Right cardiac atrium (tissue), 5 donors: ENCODE results near the gene DEDD. TPM values are rescaled to one million over a fixed set of nuclear protein-coding genes. Genes with fewer than 3 reads are reported as not detected.

Experiments used
- ATAC-seq, 2 donors: fragments of 200-7000 bp; cut with Tn5 transposase; one replicate each; pipeline versions ENCODE4 v1.8.0 to v1.9.1; 2020; ENCODE audit warnings: moderate library complexity in 2 of 2, mild to moderate bottlenecking in 1 of 2
- DNase-seq, 3 donors: peaks; one replicate each; pipeline ENCODE4 v3.0.0-alpha.2; 2020
- H3K27ac ChIP-seq: one replicate; pipeline ENCODE4 v1.5.1; 2013; ENCODE audit warnings: mild to moderate bottlenecking, low read length, control low read depth, moderate library complexity
- H3K27me3 ChIP-seq: one replicate; pipeline ENCODE4 v1.6.1; 2013; ENCODE audit not compliant: control insufficient read depth, insufficient read depth
- H3K4me1 ChIP-seq: one replicate; pipeline ENCODE4 v1.6.1; 2013; ENCODE audit warnings: low read length; ENCODE audit not compliant: control insufficient read depth, insufficient read depth
- H3K4me3 ChIP-seq: one replicate; pipeline ENCODE4 v1.5.1; 2013; ENCODE audit warnings: low read length, control low read depth
- H3K9me3 ChIP-seq: one replicate; pipeline ENCODE4 v1.6.1; 2013; ENCODE audit warnings: low read length; ENCODE audit not compliant: control insufficient read depth
- WGBS: extraction: QIAGEN DNeasy Blood & Tissue Kit; methylation state at CpG from one replicate; pipeline ENCODE4 v1.1.7; 2013; 5-methylcytosine and 5-hydroxymethylcytosine counted together
- intact Hi-C, 4 donors: fragments of 100-400 bp; cut with DNase I; formaldehyde crosslinking; loops; one replicate each; pipeline versions ENCODE4 v1.11.0 to v1.14.0; 2022 to 2023
- polyA plus RNA-seq: library from polyadenylated mRNA; stranded (reverse); fragments of 200-250 nt; gene quantifications from one replicate; pipeline ENCODE4 v1.2.3, GENCODE V29; 2013
- total RNA-seq, 4 donors: library from RNA; stranded (reverse); fragmentation: NEBNext Ultra II Directional; extraction: Animal tissue kit (Norgen Biotek cat#: 25700); gene quantifications; one replicate each; pipeline ENCODE4 v1.2.1, GENCODE V29; 2021
- donor health status: healthy with polysubstance abuse.
- donor health status: DM: no; HTN: yes; CAD: no.
- donor health status: DM: no; HTN: no; CAD: no.
- donor health status: DM: no; HTN: yes; CAD: no; lungs with severe emphysema.
- donor health status: DM: yes; HTN: yes; CAD: no.

The DEDD gene
- total and polyA plus RNA-seq, 5 donors: 15.5 to 30.6 (median 28.4) TPM

- 92% methylated on average over 11 of the region's 11 CpGs for WGBS
- peaks cover 3% of the 10 kb centered on the region for H3K4me1 ChIP-seq
- no peaks in the 10 kb centered on the region for H3K9me3 ChIP-seq
Measured at GRCh38 chr1:161173711-161174110, 41.2 kb upstream of the DEDD start.

DNA sequence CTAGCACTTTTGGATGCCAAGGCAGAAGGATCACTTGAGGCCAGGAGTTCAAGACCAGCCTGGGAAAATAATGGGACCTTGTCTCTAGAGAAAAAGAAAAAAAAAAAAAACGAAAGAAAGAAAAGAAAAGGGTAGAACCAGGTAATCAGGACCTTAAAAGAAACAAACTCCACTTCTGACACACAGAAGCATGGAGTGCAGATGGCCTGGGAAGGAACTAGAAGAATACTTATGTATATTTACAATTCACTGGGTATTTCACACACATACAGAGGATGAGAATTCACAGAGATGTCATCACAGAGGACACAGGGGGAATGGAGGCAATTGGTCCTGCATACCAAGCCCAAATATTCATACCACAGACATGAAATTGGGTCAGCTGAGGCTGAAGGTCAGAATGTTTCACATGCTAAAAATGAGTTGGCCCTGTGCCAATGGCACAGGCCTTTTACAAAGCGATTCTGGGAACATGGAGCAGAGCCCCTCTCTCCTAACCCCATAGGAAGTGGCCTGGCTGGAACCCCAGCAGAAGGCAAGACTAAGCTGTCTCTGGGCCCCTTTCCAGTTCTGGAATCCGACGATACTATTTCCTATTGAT is 40.4 kb upstream of the DEDD start:
- H3K4me3 ChIP-seq: no peak overlapping the region
- ATAC-seq: no peak
- DNase-seq: peak in 2 of 3 donors; percentile 56 to 63
- peak overlapping the region; percentile 20 for H3K27ac ChIP-seq
- intact Hi-C loops: no loop called here
- peaks cover 3% of the 10 kb centered on the region for H3K4me1 ChIP-seq
- no peaks in the 10 kb centered on the region for H3K9me3 ChIP-seq
- 30% methylated on average over 4 of the region's 4 CpGs for WGBS
- no peaks in the 10 kb centered on the region for H3K27me3 ChIP-seq

More at GRCh38 chr1:161173711-161174110, 41.2 kb upstream of the DEDD start:
- Histone ChIP-seq H3K27me3 (no peaks in the 10 kb centered on the region), H3K4me3 (no peak overlapping the region), H3K27ac (no peak overlapping the region)
- DNase-seq (peak in 2 of 3 donors; percentile 6 to 44), ATAC-seq (no peak)
- intact Hi-C loops: no loop called here

GRCh38 chr1:161172349-161172748 is 39.9 kb upstream of the DEDD start:
- WGBS: 66% methylated on average over 1 of the region's 1 CpG
- Histone ChIP-seq H3K9me3 (no peaks in the 10 kb centered on the region), H3K4me3 (no peak overlapping the region), H3K4me1 (peaks cover 3% of the 10 kb centered on the region), H3K27me3 (no peaks in the 10 kb centered on the region), H3K27ac (no peak overlapping the region)
- DNase-seq (no peak), ATAC-seq (no peak)
- intact Hi-C loops: no loop called here

- Histone ChIP-seq H3K9me3 (no peaks in the 10 kb centered on the region), H3K4me3 (no peak overlapping the region), H3K27ac (no peak overlapping the region), H3K27me3 (no peaks in the 10 kb centered on the region), H3K4me1 (peaks cover 5% of the 10 kb centered on the region)
- WGBS: 82% methylated on average over 12 of the region's 12 CpGs
- no peak for ATAC-seq
- peak in 1 of 3 donors; percentile 27 for DNase-seq
- intact Hi-C loops: no loop called here
Measured at GRCh38 chr1:161171696-161172095, 39.2 kb upstream of the DEDD start.

DNA sequence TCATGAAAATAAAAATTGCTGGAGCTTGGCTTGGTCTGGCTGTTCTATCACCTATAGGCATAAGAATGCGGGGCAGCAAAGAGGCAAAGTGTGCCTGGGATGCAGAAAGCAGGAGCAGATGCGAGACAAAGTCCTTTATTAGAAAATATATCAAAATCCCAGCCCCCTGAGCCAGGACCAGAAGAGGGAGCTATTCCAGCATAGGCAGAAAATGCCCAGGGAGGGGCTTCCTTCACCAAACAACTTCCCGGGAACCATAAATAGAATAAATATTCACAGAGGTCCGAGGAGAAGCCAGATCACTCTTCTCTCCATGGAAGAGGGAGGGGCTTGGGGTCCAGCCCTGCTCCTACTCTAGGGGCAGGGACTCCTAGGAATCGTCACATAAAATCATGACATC is 38.7 kb upstream of the DEDD start:
- WGBS: 54% methylated on average over 5 of the region's 5 CpGs
- H3K9me3 ChIP-seq: no peaks in the 10 kb centered on the region
- H3K27ac ChIP-seq: no peak overlapping the region
- H3K27me3 ChIP-seq: no peaks in the 10 kb centered on the region
- peaks cover 5% of the 10 kb centered on the region for H3K4me1 ChIP-seq
- no peak overlapping the region for H3K4me3 ChIP-seq
- intact Hi-C loops: no loop called here
- no peak for ATAC-seq
- DNase-seq: no peak

- Histone ChIP-seq H3K27ac (no peak overlapping the region), H3K4me1 (peaks cover 7% of the 10 kb centered on the region), H3K27me3 (no peaks in the 10 kb centered on the region), H3K4me3 (no peak overlapping the region), H3K9me3 (no peaks in the 10 kb centered on the region)
- peak in 1 of 3 donors; percentile 32 for DNase-seq
- intact Hi-C loops: no loop called here
- no peak for ATAC-seq
- 94% methylated on average over 9 of the region's 9 CpGs for WGBS
Measured at GRCh38 chr1:161168906-161169305, 36.4 kb upstream of the DEDD start.

DNA sequence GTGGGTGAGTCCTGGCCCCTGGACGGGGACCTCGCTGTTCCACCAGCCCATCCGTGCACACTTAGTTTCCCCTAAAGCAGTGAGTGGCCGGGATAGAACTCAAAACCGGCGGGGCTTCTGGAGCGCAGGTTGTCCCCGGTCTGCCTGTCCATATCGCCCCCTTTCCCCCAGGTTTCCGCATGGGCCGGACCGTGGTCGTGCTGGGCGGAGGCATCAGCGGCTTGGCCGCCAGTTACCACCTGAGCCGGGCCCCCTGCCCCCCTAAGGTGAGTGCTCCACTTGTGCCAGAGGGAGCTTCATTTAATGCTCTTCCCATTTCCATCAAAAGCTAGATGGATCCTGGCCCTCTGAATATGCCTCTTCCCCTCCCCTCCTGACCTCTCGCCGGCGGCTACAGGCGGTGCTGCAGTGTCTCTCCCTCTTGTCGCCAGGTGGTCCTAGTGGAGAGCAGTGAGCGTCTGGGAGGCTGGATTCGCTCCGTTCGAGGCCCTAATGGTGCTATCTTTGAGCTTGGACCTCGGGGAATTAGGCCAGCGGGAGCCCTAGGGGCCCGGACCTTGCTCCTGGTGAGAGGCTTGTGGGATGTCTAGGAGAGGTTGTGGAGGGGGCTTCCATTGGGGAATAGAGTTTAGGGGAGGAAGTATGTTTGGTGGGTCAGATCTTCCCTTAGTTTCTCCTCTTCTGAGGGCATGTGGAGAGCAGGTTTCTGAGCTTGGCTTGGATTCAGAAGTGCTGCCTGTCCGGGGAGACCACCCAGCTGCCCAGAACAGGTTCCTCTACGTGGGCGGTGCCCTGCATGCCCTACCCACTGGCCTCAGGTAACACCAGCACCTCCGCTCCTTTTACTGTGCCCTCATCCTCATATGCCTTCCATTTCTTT is 34.4 kb upstream of the DEDD start:
- Histone ChIP-seq H3K27ac (peak overlapping the region; percentile 39), H3K9me3 (no peaks in the 10 kb centered on the region), H3K4me1 (peaks cover 4% of the 10 kb centered on the region), H3K27me3 (no peaks in the 10 kb centered on the region), H3K4me3 (peak overlapping the region; percentile 55)
- peak in 2 of 3 donors; percentile 32 to 61 for DNase-seq
- ATAC-seq: peak in 1 of 2 donors; percentile 1
- 8% methylated on average over 33 of the region's 33 CpGs for WGBS
- intact Hi-C loops: no loop called here

DNA sequence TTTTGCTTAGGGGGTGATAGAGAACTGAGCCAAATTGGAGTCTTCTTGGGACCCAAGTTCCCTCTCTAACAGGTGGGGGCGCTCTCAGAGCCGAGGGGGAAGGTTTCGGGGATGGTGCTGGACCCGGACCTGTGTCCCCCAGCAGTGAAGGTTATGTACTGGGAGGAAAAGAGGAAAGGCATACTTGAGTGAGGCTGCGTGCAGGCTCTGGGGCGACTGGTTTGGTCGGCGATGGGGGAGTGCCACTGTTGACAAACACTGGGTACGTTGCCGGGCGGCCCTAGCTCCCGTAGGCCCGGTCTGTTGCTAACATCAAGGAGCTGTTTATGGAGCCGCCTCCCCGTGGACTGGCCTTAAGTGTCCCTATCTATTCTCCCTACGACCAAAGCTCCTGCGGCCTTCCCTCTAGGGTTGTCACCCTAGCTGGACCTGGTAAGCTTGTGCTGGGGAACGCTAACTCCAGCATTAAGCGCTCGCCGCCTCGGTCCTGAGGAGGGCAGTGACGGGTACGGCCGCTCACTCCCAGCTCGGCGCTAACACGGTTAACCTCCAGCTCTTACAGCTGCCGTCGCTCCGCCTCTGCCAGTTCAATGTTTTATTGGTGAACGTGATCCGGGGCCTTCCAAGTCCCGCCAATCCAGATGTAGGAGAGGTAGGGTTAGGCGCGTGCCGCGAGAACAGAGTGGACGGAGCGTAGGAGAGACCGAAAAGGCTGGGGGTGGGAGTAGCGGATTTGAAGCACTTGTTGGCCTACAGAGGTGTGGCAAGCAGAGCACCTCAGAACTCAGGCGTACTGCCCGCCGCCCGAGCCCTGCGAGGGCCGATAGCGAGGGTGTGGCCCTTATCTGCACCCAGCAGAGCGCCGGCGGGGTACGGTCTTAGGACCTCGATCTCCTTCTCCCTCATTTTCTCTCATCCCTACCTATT is 33.5 kb upstream of the DEDD start, which contains the start of gene PPOX:
Gene PPOX, plus strand, starts transcription at position 685 of the 927 bp plus-strand sequence. CDS start 422 bp downstream, outside the sequence.
- ATAC-seq: peak; percentile 96 to 97
- Histone ChIP-seq H3K4me3 (peak within 1 kb of the TSS; percentile 55), H3K9me3 (no peaks in the 10 kb centered on the region), H3K27me3 (no peaks in the 10 kb centered on the region), H3K27ac (peak within 1 kb of the TSS; percentile 94), H3K4me1 (peaks cover 4% of the 10 kb centered on the region)
- intact Hi-C loops: no loop called here
- WGBS: under 1% methylated on average over 54 of the region's 54 CpGs
- peak; percentile 96 to 98 (median 97) for DNase-seq

GRCh38 chr1:161164901-161165610 is 32.6 kb upstream of the DEDD start:
- Histone ChIP-seq H3K27me3 (no peaks in the 10 kb centered on the region), H3K4me1 (peaks cover 4% of the 10 kb centered on the region), H3K4me3 (peak overlapping the region; percentile 54), H3K9me3 (no peaks in the 10 kb centered on the region), H3K27ac (peak overlapping the region; percentile 94)
- ATAC-seq: no peak
- peak in 1 of 3 donors; percentile 56 for DNase-seq
- 59% methylated on average over 14 of the region's 14 CpGs for WGBS
- intact Hi-C loops: no loop called here

DNA sequence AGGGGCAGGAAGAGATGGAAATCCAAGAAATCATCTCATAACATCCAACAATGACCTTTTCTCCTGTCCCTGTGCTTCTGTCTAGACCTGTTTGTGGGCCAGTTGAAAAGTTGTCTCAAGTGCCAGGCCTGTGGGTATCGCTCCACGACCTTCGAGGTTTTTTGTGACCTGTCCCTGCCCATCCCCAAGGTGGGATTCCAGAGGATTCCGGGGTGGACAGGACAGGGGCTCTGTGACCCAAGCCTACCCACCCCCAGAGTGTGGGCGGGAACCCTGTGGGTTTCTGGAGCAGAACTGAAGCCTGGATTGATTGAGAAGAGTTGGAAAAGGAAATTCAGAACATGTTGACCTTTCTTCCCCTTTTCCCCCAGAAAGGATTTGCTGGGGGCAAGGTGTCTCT is 31.3 kb upstream of the DEDD start:
- DNase-seq: peak in 1 of 3 donors; percentile 43
- Histone ChIP-seq H3K27ac (no peak overlapping the region), H3K4me3 (no peak overlapping the region), H3K9me3 (no peaks in the 10 kb centered on the region), H3K4me1 (peaks cover 6% of the 10 kb centered on the region), H3K27me3 (no peaks in the 10 kb centered on the region)
- ATAC-seq: no peak
- intact Hi-C loops: no loop called here
- 90% methylated on average over 5 of the region's 5 CpGs for WGBS
